ENCODE results near the gene PRPF6.

DNA sequence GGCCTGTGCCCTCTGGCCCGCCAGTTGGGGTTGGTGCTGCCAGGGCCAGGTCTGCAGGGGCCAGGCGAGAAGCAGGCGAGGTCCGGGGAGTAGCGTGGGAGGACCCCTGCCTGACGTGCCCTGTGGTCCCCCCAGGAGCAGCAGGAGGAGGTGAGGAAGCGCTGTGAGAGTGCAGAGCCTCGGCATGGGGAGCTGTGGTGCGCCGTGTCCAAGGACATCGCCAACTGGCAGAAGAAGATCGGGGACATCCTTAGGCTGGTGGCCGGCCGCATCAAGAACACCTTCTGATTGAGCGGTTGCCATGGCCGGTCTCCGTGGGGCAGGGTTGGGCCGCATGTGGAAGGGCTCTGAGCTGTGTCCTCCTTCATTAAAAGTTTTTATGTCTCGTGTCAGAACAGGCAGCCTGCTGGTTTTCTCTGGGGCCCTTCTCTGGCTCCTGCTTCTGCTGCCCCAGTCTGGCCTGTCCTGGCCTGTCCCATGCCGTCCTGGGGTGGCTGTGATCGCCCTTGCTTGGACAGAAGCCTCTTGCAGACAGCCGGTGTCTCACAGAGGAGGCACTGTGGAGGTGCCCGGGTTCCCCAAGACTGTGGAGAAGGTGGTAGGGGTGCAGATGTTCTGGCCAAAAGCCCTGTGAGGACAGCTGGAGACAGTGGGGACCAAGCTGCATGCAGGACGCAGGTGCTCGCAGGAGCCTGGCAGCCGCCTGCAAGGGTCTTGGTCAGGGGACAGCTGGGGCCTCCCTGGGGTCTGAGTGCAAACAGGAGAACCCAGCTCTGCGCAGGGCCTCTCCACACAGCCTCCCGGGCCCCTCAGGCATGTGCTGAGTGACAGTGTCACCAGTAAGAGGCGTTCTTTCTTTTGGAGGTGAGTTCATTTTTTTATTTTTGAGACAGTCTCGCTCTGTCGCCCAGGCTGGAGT lies 52.0 kb downstream of the PRPF6 start:
- TF ChIP-seq POLR2A (IDR thresholded peaks at IDR 0.05) (no peak), POLR2AphosphoS5 (IDR thresholded peaks at IDR 0.05) (no peak), EP300 (IDR thresholded peaks at IDR 0.05) (no peak), CTCF (IDR thresholded peaks at IDR 0.05) (no peak)

Measured in upper lobe of left lung (tissue), 4 donors.